ENCODE data around the gene PTPRC.
"Not testable (repeated sequence)": the region's sequence is repeated elsewhere in the genome, so short reads cannot be mapped to it uniquely, and the experiment has no call there.

PTPRC gene

DNA sequence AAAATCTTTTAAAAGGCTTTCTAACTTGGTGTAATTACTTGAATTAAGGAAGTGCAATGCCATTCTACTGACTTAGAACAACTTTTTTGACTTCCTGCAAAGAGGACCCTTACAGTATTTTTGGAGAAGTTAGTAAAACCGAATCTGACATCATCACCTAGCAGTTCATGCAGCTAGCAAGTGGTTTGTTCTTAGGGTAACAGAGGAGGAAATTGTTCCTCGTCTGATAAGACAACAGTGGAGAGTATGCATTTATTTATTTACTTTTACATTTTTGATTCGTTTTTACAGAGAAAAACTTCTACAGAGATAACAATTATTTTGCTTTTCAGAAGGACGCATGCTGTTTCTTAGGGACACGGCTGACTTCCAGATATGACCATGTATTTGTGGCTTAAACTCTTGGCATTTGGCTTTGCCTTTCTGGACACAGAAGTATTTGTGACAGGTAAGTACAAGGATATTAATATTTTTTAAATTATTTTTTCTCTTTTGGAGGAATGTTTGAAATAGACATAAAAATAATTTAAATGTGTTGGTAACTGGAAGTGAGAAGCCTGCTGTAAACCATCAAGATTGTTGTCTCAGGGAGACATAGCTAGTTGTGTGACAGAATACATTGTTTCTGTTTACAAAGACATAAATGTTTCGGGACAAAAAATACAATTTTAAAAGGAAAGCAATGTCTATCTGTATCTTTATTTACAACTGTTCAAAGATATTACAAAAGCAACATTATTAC lies at the start of gene PTPRC:
TSS of gene PTPRC (plus strand) at position 147 of the 742 bp plus-strand sequence. CDS start at position 376, 229 bp downstream.
- no peak for DNase-seq (ENCODE audit: low read depth, low spot score)

GRCh38 chr1:198590454-198590853 lies 48.4 kb upstream of the PTPRC start:
- no peak for DNase-seq (ENCODE audit: low read depth, low spot score)

DNA sequence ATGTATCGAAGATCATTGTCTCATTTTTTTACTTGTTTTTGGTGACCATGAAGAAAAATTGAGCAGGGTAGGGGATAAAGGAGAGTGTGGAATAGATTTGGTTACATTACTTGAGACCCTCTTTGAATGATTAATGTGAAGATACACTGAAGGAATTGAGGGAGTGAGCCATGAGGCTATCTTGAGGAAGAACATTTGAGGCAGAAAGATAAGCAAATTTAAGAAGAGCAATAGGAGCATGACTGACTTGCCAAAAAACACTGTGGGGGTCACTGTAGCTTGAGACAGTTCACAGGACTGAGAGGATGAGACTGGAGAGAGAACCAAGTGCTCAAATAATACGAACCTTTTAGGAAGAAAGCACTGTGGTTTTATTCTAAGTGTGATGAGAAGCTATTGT lies 43.1 kb upstream of the PTPRC start:
- no peak for DNase-seq (ENCODE audit: low read depth, low spot score)

DNA sequence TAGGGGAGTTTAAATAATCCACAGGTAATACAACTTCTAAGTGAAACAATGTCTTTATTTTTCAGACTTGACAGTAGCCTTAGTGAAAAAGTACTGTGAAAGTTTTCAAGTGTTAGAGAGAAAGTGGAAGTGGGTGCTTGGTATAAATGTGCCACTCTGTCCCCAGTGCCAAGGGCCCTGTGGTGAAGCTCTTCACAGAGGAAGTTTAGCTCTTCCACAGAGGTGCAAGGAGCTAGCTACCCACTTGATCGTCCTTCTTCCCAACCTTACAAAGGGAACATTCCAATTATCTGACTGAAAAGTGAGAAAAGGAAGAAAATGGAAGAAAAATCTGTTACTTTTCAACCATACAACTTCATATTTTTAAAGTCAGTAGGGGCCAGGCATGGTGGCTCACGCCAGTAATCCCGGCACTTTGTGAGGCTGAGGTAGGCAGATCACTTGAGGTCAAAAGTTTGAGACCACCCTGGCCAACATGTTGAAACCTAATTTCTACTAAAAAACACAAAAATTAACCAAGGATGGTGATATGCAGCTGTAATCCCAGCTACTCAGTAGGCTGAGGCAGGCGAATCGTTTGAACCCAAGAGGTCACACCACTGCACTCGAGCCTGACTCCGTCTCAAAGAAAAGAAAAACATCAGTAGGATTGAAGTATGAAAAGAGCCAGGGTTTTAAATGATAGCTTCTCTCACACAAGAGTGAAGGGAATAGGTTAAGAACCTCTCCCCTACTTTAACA lies 41.0 kb upstream of the PTPRC start:
- DNase-seq (ENCODE audit: low read depth, low spot score) = no peak

DNA sequence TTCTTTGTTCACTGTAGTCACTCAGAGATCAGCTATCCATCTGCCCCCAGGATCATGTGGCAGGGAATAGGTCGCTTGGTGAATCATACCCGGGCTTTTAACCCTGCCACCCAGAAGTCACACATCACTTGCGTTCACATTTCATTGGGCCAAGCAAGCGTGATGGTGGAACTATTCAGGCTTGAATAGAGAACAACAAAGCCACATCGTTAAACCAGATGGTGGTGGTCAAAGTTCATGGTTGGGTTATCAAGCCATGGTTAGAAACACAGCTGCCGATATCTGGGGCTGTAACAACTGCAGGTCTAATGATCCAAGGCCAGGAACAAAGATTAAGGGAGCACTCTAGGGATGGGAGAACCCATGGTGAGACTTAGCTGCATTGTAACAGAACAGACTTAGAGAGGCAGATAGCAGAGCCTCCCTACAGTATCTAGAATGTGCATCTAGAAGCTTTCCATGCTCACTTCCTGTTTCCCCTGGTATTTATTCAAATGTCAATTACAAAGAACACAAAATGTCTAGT lies 40.0 kb upstream of the PTPRC start:
- no peak for DNase-seq (ENCODE audit: low read depth, low spot score)

DNA sequence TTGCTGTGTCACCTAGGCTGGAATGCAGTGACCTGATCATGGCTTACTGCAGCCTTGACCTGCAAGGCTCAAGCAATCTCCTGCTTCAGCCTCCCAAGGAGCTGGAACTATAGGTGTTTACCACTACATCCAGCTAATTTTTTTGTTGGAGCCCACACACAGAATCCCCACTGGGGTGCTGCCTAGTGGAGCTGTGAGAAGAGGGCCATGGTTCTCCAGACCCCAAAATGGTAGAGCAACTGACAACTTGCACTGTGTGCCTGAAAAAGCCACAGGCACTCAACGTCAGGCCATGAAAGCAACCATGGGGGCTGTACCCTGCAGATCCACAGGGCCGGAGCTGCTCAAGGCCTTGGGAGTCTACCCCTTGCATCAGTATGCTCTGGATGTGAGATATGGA lies 39.1 kb upstream of the PTPRC start:
- DNase-seq (ENCODE audit: low read depth, low spot score) = no peak

GRCh38 chr1:198600906-198601305 lies 37.9 kb upstream of the PTPRC start:
- DNase-seq (ENCODE audit: low read depth, low spot score) = no peak

- DNase-seq (ENCODE audit: low read depth, low spot score) = not testable (repeated sequence)
Observed at GRCh38 chr1:198601310-198601709, 37.5 kb upstream of the PTPRC start.

GRCh38 chr1:198601936-198602889 lies 36.6 kb upstream of the PTPRC start:
- DNase-seq (ENCODE audit: low read depth, low spot score) = no peak

GRCh38 chr1:198604975-198605374 lies 33.9 kb upstream of the PTPRC start:
- DNase-seq (ENCODE audit: low read depth, low spot score) = no peak

- DNase-seq (ENCODE audit: low read depth, low spot score) = no peak
Observed at GRCh38 chr1:198605406-198605805, 33.4 kb upstream of the PTPRC start.

- no peak for DNase-seq (ENCODE audit: low read depth, low spot score)
Observed at GRCh38 chr1:198606020-198606438, 32.8 kb upstream of the PTPRC start.

- DNase-seq (ENCODE audit: low read depth, low spot score) = no peak
Observed at GRCh38 chr1:198607714-198608113, 31.1 kb upstream of the PTPRC start.

DNA sequence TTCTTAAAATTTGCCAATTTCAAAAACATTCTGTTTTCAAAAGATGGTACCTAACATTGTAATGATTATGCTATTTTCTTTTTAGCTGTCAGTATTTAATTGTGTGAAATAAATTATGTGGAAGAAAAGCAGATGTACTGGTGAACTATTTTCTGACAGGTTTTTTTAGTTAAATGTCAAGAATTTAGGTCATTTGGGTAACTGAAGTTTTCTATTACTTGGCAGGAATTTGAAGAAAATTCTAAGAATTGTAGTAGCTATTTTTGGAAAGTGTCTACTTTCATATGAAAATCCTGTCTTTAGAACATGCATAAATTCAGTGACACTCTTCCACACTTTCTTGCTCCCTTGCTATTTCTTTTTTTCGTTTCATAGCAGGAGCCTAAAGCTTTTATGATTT lies 28.5 kb upstream of the PTPRC start:
- no peak for DNase-seq (ENCODE audit: low read depth, low spot score)

DNA sequence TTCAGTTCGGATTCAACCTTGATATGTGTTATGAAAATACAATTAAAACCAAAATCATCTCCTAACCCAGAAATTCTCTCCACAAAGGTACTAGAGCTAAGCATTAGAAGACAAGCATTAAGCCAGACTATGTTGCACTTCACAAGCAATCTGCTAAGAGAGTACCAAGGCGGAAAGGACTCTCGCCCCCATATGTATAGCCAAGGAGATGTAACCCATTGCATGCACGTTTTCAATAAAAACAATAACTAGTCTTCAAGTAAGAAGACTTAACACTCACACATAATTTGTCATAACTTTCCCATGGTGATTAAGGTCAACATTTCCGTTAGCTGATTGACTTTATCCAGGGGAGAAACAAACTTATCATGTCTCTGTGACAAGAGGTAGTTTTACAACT lies 27.6 kb upstream of the PTPRC start:
- DNase-seq (ENCODE audit: low read depth, low spot score) = no peak

DNA sequence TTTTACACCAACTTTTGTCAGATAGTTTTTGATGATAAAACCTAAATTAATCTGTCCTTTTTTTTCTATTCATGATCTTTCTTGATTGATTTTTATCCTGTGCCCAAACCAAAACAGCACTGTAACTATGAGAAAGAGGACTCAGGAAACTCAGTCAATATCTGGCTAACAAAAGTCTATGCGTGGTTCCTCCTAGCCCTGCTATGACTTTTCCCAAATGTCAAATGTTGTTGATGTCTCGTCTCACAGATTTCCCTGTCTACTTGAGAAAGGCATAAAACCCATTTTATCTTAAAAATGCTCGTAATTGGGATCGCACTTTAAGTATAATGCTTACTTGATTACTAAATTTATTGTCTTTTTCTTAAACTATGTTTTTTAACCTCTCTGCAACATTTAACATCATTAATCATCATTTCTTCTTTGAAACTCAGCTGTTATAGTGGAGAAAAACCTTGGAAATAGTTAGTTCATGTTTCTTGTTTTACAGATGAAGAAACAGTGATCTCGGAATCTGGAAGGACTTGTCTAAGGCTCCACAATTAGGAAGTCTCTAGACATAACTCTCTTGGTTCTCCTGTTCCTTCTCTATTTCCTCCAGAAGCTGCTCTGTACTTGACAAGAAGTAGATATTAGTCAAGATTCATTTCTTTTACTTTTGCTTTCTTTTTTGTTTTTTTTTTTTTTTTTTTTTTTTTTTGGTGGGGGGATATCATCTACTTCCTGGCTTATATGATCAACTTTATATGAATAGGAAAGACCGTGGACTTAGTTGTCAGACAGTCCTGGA lies 26.2 kb upstream of the PTPRC start:
- no peak for DNase-seq (ENCODE audit: low read depth, low spot score)

- DNase-seq (ENCODE audit: low read depth, low spot score) = no peak
Observed at GRCh38 chr1:198617406-198617805, 21.4 kb upstream of the PTPRC start.

DNA sequence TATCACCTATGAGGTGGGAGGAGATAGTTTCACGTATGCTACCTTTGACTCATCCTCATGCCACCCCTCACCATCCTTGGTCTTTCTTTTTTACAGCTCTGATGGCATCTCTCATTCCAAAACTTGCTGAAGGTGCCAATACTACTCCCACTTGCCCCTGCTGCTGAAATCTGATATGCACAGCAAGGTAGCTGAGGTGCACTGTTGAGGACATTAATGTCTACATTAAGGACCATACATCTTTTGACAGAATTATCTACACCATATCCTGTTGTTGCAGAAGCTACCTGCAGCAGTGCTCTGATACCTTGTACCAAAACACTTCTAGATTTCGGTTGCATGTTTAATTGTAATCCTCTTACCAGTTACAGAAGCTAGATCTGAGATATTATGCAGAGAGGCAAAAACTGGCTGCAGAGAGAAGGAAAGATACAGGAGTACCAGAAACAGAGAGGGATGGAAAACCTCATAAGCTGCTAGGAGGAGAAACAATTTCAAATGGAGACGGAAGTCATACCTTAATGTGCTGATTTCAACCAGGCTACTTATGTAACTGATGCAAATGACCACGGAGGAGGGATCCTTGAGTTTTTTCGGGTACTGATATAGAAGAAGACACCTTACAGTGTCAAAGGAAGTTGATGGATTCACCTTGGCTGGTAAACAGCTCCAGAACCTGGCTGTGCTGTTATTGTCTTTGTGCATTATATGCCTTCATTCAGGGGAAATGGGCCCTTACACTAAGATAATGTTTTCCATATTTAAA lies 19.3 kb upstream of the PTPRC start:
- DNase-seq (ENCODE audit: low read depth, low spot score) = no peak

- DNase-seq (ENCODE audit: low read depth, low spot score) = no peak
Observed at GRCh38 chr1:198620218-198620617, 18.6 kb upstream of the PTPRC start.
